GM23338 (cell line): ENCODE data around the gene PLAC8. TPM values are rescaled to one million over a fixed set of nuclear protein-coding genes. Genes with fewer than 3 reads are reported as not detected.
"Not testable (repeated sequence)": the region's sequence is repeated elsewhere in the genome, so short reads cannot be mapped to it uniquely, and the experiment has no call there.

Experiments used
- ATAC-seq: fragments of 200-7000 bp; cut with Tn5 transposase; 3 replicates; pipeline ENCODE4 v1.9.1; 2020
- DNase-seq: peaks from one replicate; pipeline ENCODE4 v3.0.0-alpha.2; 2015; ENCODE audit warnings: low spot score
- H2AFZ ChIP-seq: fragments of 200-600 bp; sonication (generic); 2 replicates; pipeline ENCODE4 v1.8.0; 2016; ENCODE audit warnings: antibody characterized with exemption, mild to moderate bottlenecking, moderate library complexity
- H3F3A ChIP-seq: fragments of 200-600 bp; sonication (generic); replicated peaks from 2 replicates; pipeline ENCODE4 v1.8.0; 2017; ENCODE audit warnings: antibody characterized with exemption, mixed run types, low read depth
- H3K27ac ChIP-seq: fragments of 200-600 bp; sonication (generic); 2 replicates; pipeline ENCODE4 v1.6.1; 2016; ENCODE audit warnings: low read depth
- H3K27me3 ChIP-seq: fragments of 200-600 bp; sonication (generic); 2 replicates; pipeline ENCODE4 v1.8.0; 2016; ENCODE audit warnings: mild to moderate bottlenecking, mixed run types, moderate library complexity; ENCODE audit not compliant: insufficient read depth
- H3K36me3 ChIP-seq: fragments of 200-600 bp; sonication (generic); 2 replicates; pipeline ENCODE4 v1.8.0; 2016; ENCODE audit warnings: mild to moderate bottlenecking; ENCODE audit not compliant: insufficient read depth
- H3K4me1 ChIP-seq: fragments of 200-600 bp; sonication (generic); 2 replicates; pipeline ENCODE4 v1.8.0; 2016; ENCODE audit warnings: mild to moderate bottlenecking, moderate library complexity; ENCODE audit not compliant: insufficient read depth
- H3K4me2 ChIP-seq: fragments of 200-600 bp; sonication (generic); 2 replicates; pipeline ENCODE4 v1.7.1; 2017; ENCODE audit warnings: mixed run types
- H3K4me3 ChIP-seq: fragments of 200-600 bp; sonication (generic); 2 replicates; pipeline ENCODE4 v1.6.1; 2016; ENCODE audit warnings: mixed run types
- H3K79me2 ChIP-seq: fragments of 200-600 bp; sonication (generic); replicated peaks from 2 replicates; pipeline ENCODE4 v1.8.0; 2017; ENCODE audit warnings: mild to moderate bottlenecking; ENCODE audit not compliant: insufficient read depth
- H3K9me2 ChIP-seq: fragments of 200-600 bp; sonication (generic); 2 replicates; pipeline ENCODE4 v1.8.0; 2017; ENCODE audit not compliant: insufficient read depth
- H4K20me1 ChIP-seq: fragments of 200-600 bp; sonication (generic); replicated peaks from 2 replicates; pipeline ENCODE4 v1.8.0; 2017; ENCODE audit warnings: mild to moderate bottlenecking; ENCODE audit not compliant: insufficient read depth
- H3K27ac Mint-ChIP-seq: 2 replicates; pipeline ENCODE4 v1.8.0; 2020; ENCODE audit warnings: inconsistent platforms, mild to moderate bottlenecking, moderate library complexity, mixed read lengths
- H3K27me3 Mint-ChIP-seq: 3 replicates; pipeline ENCODE4 v1.8.0; 2022; ENCODE audit warnings: low read depth, mild to moderate bottlenecking, moderate library complexity, mixed read lengths, inconsistent platforms; ENCODE audit not compliant: insufficient read depth, poor library complexity
- H3K36me3 Mint-ChIP-seq: 3 replicates; pipeline ENCODE4 v1.8.0; 2021; ENCODE audit warnings: low read depth, mild to moderate bottlenecking, inconsistent platforms, moderate library complexity, mixed read lengths
- H3K4me1 Mint-ChIP-seq: 3 replicates; pipeline ENCODE4 v1.8.0; 2020; ENCODE audit warnings: mild to moderate bottlenecking, inconsistent platforms, mixed read lengths
- H3K4me3 Mint-ChIP-seq: 3 replicates; pipeline ENCODE4 v1.8.0; 2021; ENCODE audit warnings: moderate library complexity, mild to moderate bottlenecking, inconsistent platforms, mixed read lengths
- H3K9me3 Mint-ChIP-seq: 3 replicates; pipeline ENCODE4 v1.8.0; 2020; ENCODE audit warnings: moderate library complexity, mild to moderate bottlenecking, inconsistent platforms, mixed read lengths
- CTCF ChIP-seq, 2 experiments: fragments of 200-600 bp in 1 of 2; sonication (generic) in 1 of 2; conservative IDR thresholded peaks; 2 replicates each; pipeline versions ENCODE4 v1.5.1 to v1.6.1; 2016 to 2017; ENCODE audit warnings: antibody characterized with exemption in 2 of 2, low read depth in 2 of 2, mild to moderate bottlenecking in 2 of 2, moderate library complexity in 1 of 2
- REST ChIP-seq: IDR thresholded peaks from one replicate; pipeline ENCODE4 v1.6.1; 2018; ENCODE audit warnings: antibody characterized with exemption; ENCODE audit not compliant: unreplicated experiment
- ZNF462 ChIP-seq: fragments of 250-450 bp; sonication (Bioruptor Pico); IDR thresholded peaks from 2 replicates; pipeline ENCODE4 v1.5.0; 2020; ENCODE audit warnings: mild to moderate bottlenecking, moderate library complexity
- polyA plus RNA-seq: library from polyadenylated mRNA; unstranded; fragments of >200 nt; fragmentation: Nextera tagmentation; extraction: Ambion mirVana; gene quantifications from 2 replicates; pipeline ENCODE4 v1.2.1, GENCODE V29; 2016
- total RNA-seq: library from RNA; depleted of rRNA; stranded (reverse); fragments of >200 nt; shearing (Covaris generic); gene quantifications from 2 replicates; pipeline ENCODE4 v1.2.3, GENCODE V29; 2014

The PLAC8 gene
- total and polyA plus RNA-seq, 2 experiments from 2014 or later, result 0.83 to 1.6 TPM

- no peak for TF ChIP-seq ZNF462 (CRISPR knock-in tag)
These were observed 24.9 kb downstream of the PLAC8 start (continued) for GRCh38 chr4:83089410-83090157.

GRCh38 chr4:83084956-83085355, 29.6 kb downstream of the PLAC8 start:
- H3K36me3 Mint-ChIP-seq, H2AFZ ChIP-seq, H3K27ac ChIP-seq, H3K27me3 Mint-ChIP-seq, H3K27ac Mint-ChIP-seq, H3K9me2 ChIP-seq, H3K4me2 ChIP-seq, H3K4me1 ChIP-seq, H3K4me3 ChIP-seq, H3K36me3 ChIP-seq, H3K4me3 Mint-ChIP-seq, ATAC-seq, H3K79me2 ChIP-seq, H3F3A ChIP-seq, H3K9me3 Mint-ChIP-seq, DNase-seq, H4K20me1 ChIP-seq, H3K27me3 ChIP-seq, H3K4me1 Mint-ChIP-seq: not testable (repeated sequence)

GRCh38 chr4:83083925-83084475, 30.5 kb downstream of the PLAC8 start:
- ATAC-seq, result peak; percentile 93
- H3K4me1 Mint-ChIP-seq, result no peaks in the 10 kb centered on the region
- TF ChIP-seq REST (no peak), CTCF (conservative IDR thresholded peaks at IDR 0.05; ENCODE audit: low read depth in 2 of 2) (peak; percentile 10 to 13; a peak in 1 of 4 replicates)

More at GRCh38 chr4:83083925-83084475, 30.5 kb downstream of the PLAC8 start:
- no peaks in the 10 kb centered on the region for H3K9me3 Mint-ChIP-seq
- no peaks in the 10 kb centered on the region for H3K36me3 Mint-ChIP-seq
- no peaks in the 10 kb centered on the region for H4K20me1 ChIP-seq
- H3K4me3 Mint-ChIP-seq, result no peak overlapping the region
- peak overlapping the region; percentile 76; the same call in 1 of the 2 replicates for H2AFZ ChIP-seq
- no peaks in the 10 kb centered on the region for H3K4me1 ChIP-seq
- no peaks in the 10 kb centered on the region for H3F3A ChIP-seq
- no peaks in the 10 kb centered on the region for H3K9me2 ChIP-seq
- H3K27ac ChIP-seq, result no peak overlapping the region
- H3K4me3 ChIP-seq, result no peak overlapping the region
- DNase-seq, result peak; percentile 50
- H3K27me3 Mint-ChIP-seq, result peaks cover 4% of the 10 kb centered on the region
- no peak overlapping the region for H3K4me2 ChIP-seq
- no peaks in the 10 kb centered on the region; the same call in 1 of the 2 replicates for H3K36me3 ChIP-seq
- no peaks in the 10 kb centered on the region for H3K27me3 ChIP-seq
- H3K27ac Mint-ChIP-seq, result no peak overlapping the region
- H3K79me2 ChIP-seq, result no peaks in the 10 kb centered on the region
